ENCODE measurements around the gene VGLL4. TPM values are rescaled to one million over a fixed set of nuclear protein-coding genes. Genes with fewer than 3 reads are reported as not detected.
"Not testable (repeated sequence)": the region's sequence is repeated elsewhere in the genome, so short reads cannot be mapped to it uniquely, and the experiment has no call there.

The VGLL4 gene
- total RNA-seq, 1 experiment from 2014 or later, result 42.1 TPM

GRCh38 chr3:11574981-11575669 lies 68.6 kb downstream of the VGLL4 start:
- Mint-ChIP-seq H3K27me3 (ENCODE audit: low read depth) (no peaks in the 10 kb centered on the region), H3K4me3 (no peak overlapping the region), H3K9me3 (no peaks in the 10 kb centered on the region), H3K36me3 (ENCODE audit: insufficient read depth in 1 of 3, low read depth in 3 of 3) (peaks cover 7 to 19% (median 7%) of the 10 kb centered on the region in 3 experiments; a peak in 6 of 7 replicates), H3K27ac (peak overlapping the region in 2 of 3 experiments; percentile 12 to 59; a peak in 2 of 7 replicates), H3K4me1 (peaks cover 6 to 10% of the 10 kb centered on the region in 2 experiments)
- Histone ChIP-seq H3K9me3 (ENCODE audit: control insufficient read depth, low read depth, low read length) (no peaks in the 10 kb centered on the region), H2BK5ac (ENCODE audit: insufficient read length, low read length) (no peak overlapping the region), H2AFZ (ENCODE audit: low read length) (no peak overlapping the region), H3K4me2 (ENCODE audit: insufficient read depth, insufficient read length, low read length) (no peak overlapping the region), H3K18ac (ENCODE audit: insufficient read length, low read depth, low read length) (no peak overlapping the region), H4K20me1 (ENCODE audit: control insufficient read depth, insufficient read depth, insufficient read length) (peaks cover 2% of the 10 kb centered on the region), H3K4me1 (ENCODE audit: insufficient read depth, low read length) (no peaks in the 10 kb centered on the region), H3K9ac (ENCODE audit: extremely low read depth, insufficient read length, low read length) (no peak overlapping the region), H2BK12ac (ENCODE audit: insufficient read length, low read depth, low read length) (no peak overlapping the region), H2AK5ac (ENCODE audit: insufficient read length, low read length) (no peak overlapping the region), H3K79me1 (ENCODE audit: insufficient read depth, low read depth, low read length, poor library complexity, severe bottlenecking) (peaks cover 7% of the 10 kb centered on the region), H3K23me2 (ENCODE audit: insufficient read length, low read depth, low read length, poor library complexity, severe bottlenecking) (no peaks in the 10 kb centered on the region), H3K23ac (ENCODE audit: insufficient read length, low read depth, low read length) (no peak overlapping the region), H4K91ac (ENCODE audit: insufficient read length, low read depth, low read length) (no peak overlapping the region), H3K79me2 (ENCODE audit: insufficient read depth, low read length) (peaks cover 15% of the 10 kb centered on the region; the same call in 1 of the 2 replicates), H3K27ac (ENCODE audit: insufficient read length, low read depth, low read length) (no peak overlapping the region), H2BK20ac (ENCODE audit: low read depth, low read length, poor library complexity, severe bottlenecking) (no peak overlapping the region), H3K27me3 (ENCODE audit: insufficient read depth, low read length) (no peaks in the 10 kb centered on the region), H2BK120ac (ENCODE audit: low read depth, low read length, poor library complexity, severe bottlenecking) (no peak overlapping the region), H4K5ac (ENCODE audit: insufficient read length, low read depth, low read length) (no peak overlapping the region), H2BK15ac (ENCODE audit: low read depth, low read length) (no peak overlapping the region; the same call in 1 of the 2 replicates), H3K56ac (ENCODE audit: insufficient read length, low read depth, low read length) (no peak overlapping the region), H3K4ac (ENCODE audit: low read depth, low read length) (no peak overlapping the region), H4K8ac (replicated peaks; ENCODE audit: insufficient read length, low read depth, low read length) (no peak overlapping the region), H3K14ac (ENCODE audit: insufficient read depth, low read length) (no peak overlapping the region), H3T11ph (ENCODE audit: low read length) (no peak overlapping the region)
- no peak for DNase-seq
- WGBS (ENCODE audit: extremely low coverage, insufficient read length, low lambda C conversion rate), result no CpG with 5 or more reads among the region's 20 CpGs
- no peak for TF ChIP-seq CTCF (conservative IDR thresholded peaks at IDR 0.05)

- H2AK5ac ChIP-seq (ENCODE audit: insufficient read length, low read length); DNase-seq; H3K27me3 Mint-ChIP-seq (ENCODE audit: low read depth); H2BK120ac ChIP-seq (ENCODE audit: low read depth, low read length, poor library complexity, severe bottlenecking); H2BK5ac ChIP-seq (ENCODE audit: insufficient read length, low read length); H3K9ac ChIP-seq (ENCODE audit: extremely low read depth, insufficient read length, low read length); H2BK20ac ChIP-seq (ENCODE audit: low read depth, low read length, poor library complexity, severe bottlenecking); H3K9me3 ChIP-seq (ENCODE audit: control insufficient read depth, low read depth, low read length); H2BK15ac ChIP-seq (ENCODE audit: low read depth, low read length); H4K91ac ChIP-seq (ENCODE audit: insufficient read length, low read depth, low read length); H3T11ph ChIP-seq (ENCODE audit: low read length); H3K27ac ChIP-seq (ENCODE audit: insufficient read length, low read depth, low read length); H3K27me3 ChIP-seq (ENCODE audit: insufficient read depth, low read length); H2BK12ac ChIP-seq (ENCODE audit: insufficient read length, low read depth, low read length); H3K56ac ChIP-seq (ENCODE audit: insufficient read length, low read depth, low read length); H4K5ac ChIP-seq (ENCODE audit: insufficient read length, low read depth, low read length); H3K9me3 Mint-ChIP-seq; H3K79me2 ChIP-seq (ENCODE audit: insufficient read depth, low read length); H3K4ac ChIP-seq (ENCODE audit: low read depth, low read length); H3K79me1 ChIP-seq (ENCODE audit: insufficient read depth, low read depth, low read length, poor library complexity, severe bottlenecking); H3K23ac ChIP-seq (ENCODE audit: insufficient read length, low read depth, low read length); H2AFZ ChIP-seq (ENCODE audit: low read length); H3K4me3 Mint-ChIP-seq; H3K4me2 ChIP-seq (ENCODE audit: insufficient read depth, insufficient read length, low read length); H4K20me1 ChIP-seq (ENCODE audit: control insufficient read depth, insufficient read depth, insufficient read length); H3K18ac ChIP-seq (ENCODE audit: insufficient read length, low read depth, low read length); H3K4me1 ChIP-seq (ENCODE audit: insufficient read depth, low read length); H3K23me2 ChIP-seq (ENCODE audit: insufficient read length, low read depth, low read length, poor library complexity, severe bottlenecking); H3K27ac Mint-ChIP-seq; H3K14ac ChIP-seq (ENCODE audit: insufficient read depth, low read length); H4K8ac ChIP-seq (replicated peaks; ENCODE audit: insufficient read length, low read depth, low read length): not testable (repeated sequence)
- Mint-ChIP-seq H3K4me1 (peaks cover 6 to 10% of the 10 kb centered on the region in 2 experiments), H3K36me3 (ENCODE audit: insufficient read depth in 1 of 3, low read depth in 3 of 3) (peaks cover 2 to 16% (median 3%) of the 10 kb centered on the region in 3 experiments; a peak in 5 of 7 replicates)
- no CpG with 5 or more reads among the region's 11 CpGs for WGBS (ENCODE audit: extremely low coverage, insufficient read length, low lambda C conversion rate)
Observed at GRCh38 chr3:11572660-11573059, 71.1 kb downstream of the VGLL4 start.

Measured in H9 (cell line).